ENCODE data around the gene STK10.

Gene STK10

GRCh38 chr5:172089298-172090117 lies 98.5 kb downstream of the STK10 start:
- no peak for DNase-seq (ENCODE audit: extremely low spot score)
- CTCF ChIA-PET, result interaction anchor here (1.2 kb wide), 1 partner anchor 17 kb away, joined by 3 read pairs; no protein-coding TSS in a partner anchor
- POLR2A ChIA-PET, result interaction anchor here (0.6 kb wide), 1 partner anchor 1553 kb away, joined by 3 read pairs; no protein-coding TSS in a partner anchor
- TF ChIP-seq NFRKB (IDR thresholded peaks at IDR 0.05) (no peak), SUZ12 (IDR thresholded peaks at IDR 0.05) (no peak), FOXA1 (IDR thresholded peaks at IDR 0.05) (no peak), ARNT (IDR thresholded peaks at IDR 0.05) (no peak), SP1 (IDR thresholded peaks at IDR 0.05) (no peak), L3MBTL2 (conservative IDR thresholded peaks at IDR 0.05) (no peak), TARDBP (IDR thresholded peaks at IDR 0.05) (no peak)

DNA sequence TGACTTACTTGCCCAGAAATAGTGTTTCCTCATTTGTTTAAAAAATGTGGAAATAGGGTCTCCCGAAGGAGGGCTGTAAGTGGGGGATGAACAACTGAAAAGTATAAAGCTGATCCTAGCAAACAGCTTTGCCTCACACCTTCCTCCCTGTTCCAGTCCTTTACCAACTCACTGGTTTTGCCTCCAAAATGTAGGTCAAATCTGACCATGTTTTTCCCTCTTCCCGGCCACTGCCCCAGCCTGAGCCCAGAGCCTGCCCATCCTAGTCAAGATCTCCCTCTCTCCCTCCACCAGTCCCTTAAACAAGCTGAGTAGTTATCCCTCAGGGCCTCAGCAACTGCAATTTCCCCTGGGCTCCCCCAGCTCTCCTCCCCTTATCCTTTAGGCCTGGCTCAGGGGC lies 99.2 kb downstream of the STK10 start:
- POLR2A ChIA-PET, result no interaction called here
- DNase-seq (ENCODE audit: extremely low spot score), result no peak
- TF ChIP-seq BHLHE40 (IDR thresholded peaks at IDR 0.05; ENCODE audit: borderline replicate concordance) (no peak), ARNT (IDR thresholded peaks at IDR 0.05) (no peak), NFRKB (IDR thresholded peaks at IDR 0.05) (no peak), ELF4 (IDR thresholded peaks at IDR 0.05) (no peak), FOXM1 (IDR thresholded peaks at IDR 0.05; ENCODE audit: borderline replicate concordance) (no peak), TARDBP (IDR thresholded peaks at IDR 0.05) (no peak)
- TF ChIP-seq, protein P1, sequence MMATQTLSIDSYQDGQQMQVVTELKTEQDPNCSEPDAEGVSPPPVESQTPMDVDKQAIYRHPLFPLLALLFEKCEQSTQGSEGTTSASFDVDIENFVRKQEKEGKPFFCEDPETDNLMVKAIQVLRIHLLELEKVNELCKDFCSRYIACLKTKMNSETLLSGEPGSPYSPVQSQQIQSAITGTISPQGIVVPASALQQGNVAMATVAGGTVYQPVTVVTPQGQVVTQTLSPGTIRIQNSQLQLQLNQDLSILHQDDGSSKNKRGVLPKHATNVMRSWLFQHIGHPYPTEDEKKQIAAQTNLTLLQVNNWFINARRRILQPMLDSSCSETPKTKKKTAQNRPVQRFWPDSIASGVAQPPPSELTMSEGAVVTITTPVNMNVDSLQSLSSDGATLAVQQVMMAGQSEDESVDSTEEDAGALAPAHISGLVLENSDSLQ (IDR thresholded peaks at IDR 0.05), result no peak
- CTCF ChIA-PET, result interaction anchor here (1.2 kb wide), 1 partner anchor 17 kb away, joined by 3 read pairs; no protein-coding TSS in a partner anchor

DNA sequence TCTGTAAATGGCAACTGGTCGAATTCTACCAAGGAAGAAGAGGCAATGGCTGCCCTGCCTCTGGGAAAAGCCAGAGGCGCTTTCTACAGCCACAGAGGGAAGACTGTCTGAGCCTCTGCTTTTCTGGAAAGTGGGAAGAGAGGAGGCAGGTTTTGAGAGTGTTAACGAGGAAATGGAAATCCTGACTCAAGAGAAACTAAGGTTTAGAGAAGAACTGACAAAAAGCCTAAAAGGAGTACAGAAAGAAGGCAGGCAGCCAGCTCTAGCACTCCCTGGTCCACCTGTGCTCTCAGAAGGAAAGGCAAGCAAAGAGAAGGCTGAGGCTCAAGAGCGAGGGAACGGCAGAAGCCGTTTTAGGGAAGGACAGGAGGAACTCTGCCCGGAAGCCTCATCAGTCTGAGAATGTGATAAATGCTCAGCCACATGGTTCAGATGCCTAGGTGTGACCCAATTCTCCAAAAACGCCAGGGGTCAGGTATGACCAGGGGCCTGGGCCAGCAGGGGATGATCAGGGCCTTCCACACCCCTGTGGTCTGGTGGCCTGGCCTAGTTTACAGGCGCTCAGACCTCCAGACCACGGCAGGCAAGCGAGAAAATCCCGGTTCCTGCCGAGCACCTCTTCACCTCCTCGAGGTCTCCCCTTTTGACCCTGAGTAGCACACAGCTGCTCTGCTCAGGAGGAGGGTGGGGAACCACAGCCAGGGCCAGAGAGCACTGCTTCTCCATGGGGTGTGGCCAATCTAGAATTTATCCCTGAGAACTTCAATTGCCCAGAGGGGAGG lies 101.6 kb downstream of the STK10 start:
- ChIA-PET POLR2A (interaction anchor here (0.5 kb wide), 1 partner anchor 103 kb away, joined by 4 read pairs; no protein-coding TSS in a partner anchor), CTCF (interaction anchor here (0.6 kb wide), 1 partner anchor 102 kb away, joined by 3 read pairs; the partner anchor contains the start of gene STK10)
- no peak for DNase-seq (ENCODE audit: extremely low spot score)
- TF ChIP-seq TARDBP (IDR thresholded peaks at IDR 0.05) (no peak), CTBP1 (IDR thresholded peaks at IDR 0.05; ENCODE audit: borderline replicate concordance) (no peak), ELF4 (IDR thresholded peaks at IDR 0.05) (no peak), ZNF384 (IDR thresholded peaks at IDR 0.05) (no peak), BHLHE40 (IDR thresholded peaks at IDR 0.05; ENCODE audit: borderline replicate concordance) (no peak), FOXA1 (IDR thresholded peaks at IDR 0.05) (no peak), SUZ12 (IDR thresholded peaks at IDR 0.05) (no peak)
- TF ChIP-seq, protein P1 (IDR thresholded peaks at IDR 0.05), result no peak

GRCh38 chr5:172085738-172086137 lies 102.3 kb downstream of the STK10 start:
- no peak for TF ChIP-seq ELF4 (IDR thresholded peaks at IDR 0.05)
- TF ChIP-seq NFRKB (IDR thresholded peaks at IDR 0.05), result no peak
- no peak for TF ChIP-seq SUZ12 (IDR thresholded peaks at IDR 0.05)
- TF ChIP-seq HDGF (IDR thresholded peaks at IDR 0.05; ENCODE audit: borderline replicate concordance), result no peak
- ChIA-PET POLR2A (no interaction called here), CTCF (interaction anchor here (0.6 kb wide), 1 partner anchor 103 kb away, joined by 3 read pairs; the partner anchor contains the start of gene STK10)
- no peak for DNase-seq (ENCODE audit: extremely low spot score)

DNA sequence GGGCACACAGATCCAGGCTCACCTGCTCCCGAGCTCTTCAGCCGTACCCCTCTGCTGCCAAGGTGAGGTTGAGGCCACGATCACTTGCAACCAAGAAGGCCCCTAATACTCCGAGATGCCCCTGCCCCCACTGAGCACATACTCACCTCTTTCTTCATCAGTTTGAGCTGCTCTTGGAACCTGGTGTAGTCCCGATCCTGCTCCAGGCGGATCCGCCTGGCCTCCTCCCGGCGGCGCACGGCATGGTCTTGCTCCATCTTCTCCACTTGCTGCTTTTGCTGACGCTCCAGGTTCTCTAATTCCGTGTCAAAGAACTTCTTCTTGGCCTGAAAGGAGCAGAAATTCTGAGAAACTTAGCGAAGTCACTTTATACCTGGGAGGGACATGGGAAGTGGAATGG lies 105.8 kb downstream of the STK10 start:
- DNase-seq (ENCODE audit: extremely low spot score), result no peak
- TF ChIP-seq BHLHE40 (IDR thresholded peaks at IDR 0.05; ENCODE audit: borderline replicate concordance), result no peak
- no peak for TF ChIP-seq FOXK2 (IDR thresholded peaks at IDR 0.05)
- no peak for TF ChIP-seq TARDBP (IDR thresholded peaks at IDR 0.05)
- no peak for TF ChIP-seq LEF1 (IDR thresholded peaks at IDR 0.05; ENCODE audit: borderline replicate concordance)
- TF ChIP-seq NFRKB (IDR thresholded peaks at IDR 0.05), result no peak
- no peak for TF ChIP-seq FOXM1 (IDR thresholded peaks at IDR 0.05; ENCODE audit: borderline replicate concordance)
- no peak for TF ChIP-seq HDGF (IDR thresholded peaks at IDR 0.05; ENCODE audit: borderline replicate concordance)
- TF ChIP-seq FOXA1 (IDR thresholded peaks at IDR 0.05), result no peak
- TF ChIP-seq ZNF384 (IDR thresholded peaks at IDR 0.05), result no peak
- TF ChIP-seq, protein P1 (IDR thresholded peaks at IDR 0.05), result no peak
- no peak for TF ChIP-seq ARNT (IDR thresholded peaks at IDR 0.05)
- TF ChIP-seq SP1 (IDR thresholded peaks at IDR 0.05), result no peak
- no peak for TF ChIP-seq L3MBTL2 (conservative IDR thresholded peaks at IDR 0.05)
- TF ChIP-seq ELF4 (IDR thresholded peaks at IDR 0.05), result no peak
- TF ChIP-seq SUZ12 (IDR thresholded peaks at IDR 0.05), result no peak
- TF ChIP-seq CTBP1 (IDR thresholded peaks at IDR 0.05; ENCODE audit: borderline replicate concordance), result no peak
- ChIA-PET CTCF (interaction anchor here (0.7 kb wide), 1 partner anchor 23 kb away, joined by 3 read pairs; no protein-coding TSS in a partner anchor), POLR2A (no interaction called here)

DNA sequence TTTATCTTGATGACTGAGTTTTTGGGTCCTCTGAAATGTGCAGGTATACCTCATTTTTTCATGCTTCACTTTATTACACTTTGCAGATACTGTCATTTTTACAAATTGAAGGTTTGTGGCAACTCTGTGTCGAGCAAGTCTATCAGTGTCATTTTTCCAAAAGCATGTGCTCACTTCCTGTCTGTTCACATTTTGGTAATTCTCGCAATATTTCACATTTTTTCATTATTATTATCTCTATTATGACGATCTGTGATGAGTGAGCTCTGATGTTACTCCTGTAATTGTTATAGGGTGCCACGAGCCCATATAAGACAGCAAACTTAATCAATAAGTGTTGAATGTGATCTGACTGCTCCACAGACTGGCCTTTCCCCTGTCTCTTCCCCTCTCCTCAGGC lies 108.1 kb downstream of the STK10 start:
- POLR2A ChIA-PET, result no interaction called here
- CTCF ChIA-PET, result no interaction called here
- DNase-seq (ENCODE audit: extremely low spot score), result no peak
- TF ChIP-seq CTBP1 (IDR thresholded peaks at IDR 0.05; ENCODE audit: borderline replicate concordance) (no peak), ELF4 (IDR thresholded peaks at IDR 0.05) (no peak), SUZ12 (IDR thresholded peaks at IDR 0.05) (no peak)
